HG02840 (cell line): ENCODE results near the gene SRGN.
"Not testable (repeated sequence)": the region's sequence is repeated elsewhere in the genome, so short reads cannot be mapped to it uniquely, and the experiment has no call there.

Experiments used
- ATAC-seq: cut with Tn5 transposase; IDR thresholded peaks from one replicate; pipeline ENCODE4 v1.9.1; 2021; ENCODE audit warnings: mild to moderate bottlenecking, moderate library complexity, moderate number of reproducible peaks; ENCODE audit not compliant: unreplicated experiment, low FRiP score

Gene SRGN, protein sequence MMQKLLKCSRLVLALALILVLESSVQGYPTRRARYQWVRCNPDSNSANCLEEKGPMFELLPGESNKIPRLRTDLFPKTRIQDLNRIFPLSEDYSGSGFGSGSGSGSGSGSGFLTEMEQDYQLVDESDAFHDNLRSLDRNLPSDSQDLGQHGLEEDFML

GRCh38 chr10:69087590-69088470, at the start of gene SRGN:
Gene SRGN, plus strand, starts transcription at chr10:69088103. Its CDS starts 55 bp downstream, at chr10:69088158.
- peak; percentile 52 for ATAC-seq

- not testable (repeated sequence) for ATAC-seq
Observed at GRCh38 chr10:69040904-69041303, 47.0 kb upstream of the SRGN start.

DNA sequence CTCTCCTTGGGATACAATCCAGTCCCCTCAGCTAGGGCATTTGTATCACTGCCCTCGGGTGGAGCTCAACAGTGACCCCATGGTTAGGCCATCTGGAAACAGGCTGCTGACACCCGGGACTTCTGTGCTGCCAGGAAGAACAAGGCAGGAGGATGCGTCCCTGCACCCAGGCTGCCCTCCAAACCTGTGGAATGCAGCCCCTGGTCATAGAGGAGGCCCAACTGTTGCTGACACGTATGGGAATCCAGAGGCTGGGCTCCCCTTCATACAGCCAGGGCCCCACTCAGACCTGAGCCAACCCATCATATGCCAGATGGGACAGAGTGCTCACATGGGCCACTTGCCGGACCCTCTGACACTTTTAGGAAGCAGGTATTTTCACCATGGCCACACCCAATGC, 45.5 kb upstream of the SRGN start:
- ATAC-seq = no peak

DNA sequence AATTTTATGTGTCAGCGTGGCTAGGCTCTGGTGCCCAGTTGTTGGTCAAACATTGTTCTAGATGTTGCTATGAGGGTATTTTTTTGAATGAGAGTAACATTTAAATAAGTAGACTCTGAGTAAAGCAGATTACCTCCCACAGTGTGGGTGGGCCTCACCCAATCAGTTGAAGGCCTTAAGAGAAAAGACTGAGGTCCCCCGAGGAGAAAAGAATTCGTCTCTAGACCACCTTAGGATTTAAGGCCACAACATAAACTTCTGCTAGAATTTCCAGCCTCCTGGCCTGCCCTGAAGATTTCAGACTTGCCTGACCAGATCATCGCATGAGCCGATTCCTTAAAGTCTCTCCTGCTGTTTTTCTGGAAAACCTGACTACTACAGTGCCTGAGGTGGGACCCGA, 45.1 kb upstream of the SRGN start:
- no peak for ATAC-seq

- no peak for ATAC-seq
Observed at GRCh38 chr10:69043931-69044531, 43.9 kb upstream of the SRGN start.

GRCh38 chr10:69044546-69044945, 43.4 kb upstream of the SRGN start:
- no peak for ATAC-seq

DNA sequence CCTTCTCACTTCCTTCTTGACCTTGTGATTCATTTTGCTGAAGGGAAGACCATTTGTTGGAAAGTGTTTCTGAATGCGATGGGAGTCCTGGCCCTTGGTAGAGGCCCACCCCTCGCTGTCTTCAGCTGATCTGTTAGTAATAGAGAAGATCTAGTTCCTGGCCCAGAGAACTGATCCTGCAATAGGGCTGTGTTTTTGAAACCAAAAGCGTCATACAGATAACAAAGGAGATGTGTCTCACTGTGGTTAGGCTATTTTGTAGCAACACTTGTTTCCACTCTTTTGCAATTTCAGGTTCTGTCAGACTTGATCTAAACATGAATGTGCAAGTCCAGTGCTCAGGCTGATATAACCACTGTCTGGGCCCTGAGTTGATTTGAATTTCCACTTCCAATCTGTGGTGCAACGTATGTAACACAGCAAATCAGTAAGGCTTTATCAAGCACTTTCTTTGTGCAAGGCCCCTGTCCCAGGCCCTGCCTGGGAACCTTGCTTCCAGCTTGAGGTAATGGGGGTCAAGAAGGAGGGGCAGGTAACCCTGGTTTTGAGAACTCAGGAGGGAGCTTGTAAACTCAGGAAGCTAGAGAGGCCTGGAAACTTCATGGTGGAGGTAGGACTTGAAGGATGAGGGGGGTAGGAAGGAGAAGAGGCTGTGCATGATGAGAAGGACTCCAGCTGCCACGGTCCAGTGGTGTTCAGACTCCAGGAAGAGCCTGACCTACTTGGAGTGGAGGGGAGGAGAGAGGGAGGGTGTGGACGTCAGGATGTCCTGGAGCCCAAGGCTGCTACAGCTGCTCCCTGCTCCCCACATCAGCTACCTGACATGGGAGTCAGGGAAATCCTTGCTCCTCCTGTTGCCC, 42.2 kb upstream of the SRGN start:
- ATAC-seq = no peak

DNA sequence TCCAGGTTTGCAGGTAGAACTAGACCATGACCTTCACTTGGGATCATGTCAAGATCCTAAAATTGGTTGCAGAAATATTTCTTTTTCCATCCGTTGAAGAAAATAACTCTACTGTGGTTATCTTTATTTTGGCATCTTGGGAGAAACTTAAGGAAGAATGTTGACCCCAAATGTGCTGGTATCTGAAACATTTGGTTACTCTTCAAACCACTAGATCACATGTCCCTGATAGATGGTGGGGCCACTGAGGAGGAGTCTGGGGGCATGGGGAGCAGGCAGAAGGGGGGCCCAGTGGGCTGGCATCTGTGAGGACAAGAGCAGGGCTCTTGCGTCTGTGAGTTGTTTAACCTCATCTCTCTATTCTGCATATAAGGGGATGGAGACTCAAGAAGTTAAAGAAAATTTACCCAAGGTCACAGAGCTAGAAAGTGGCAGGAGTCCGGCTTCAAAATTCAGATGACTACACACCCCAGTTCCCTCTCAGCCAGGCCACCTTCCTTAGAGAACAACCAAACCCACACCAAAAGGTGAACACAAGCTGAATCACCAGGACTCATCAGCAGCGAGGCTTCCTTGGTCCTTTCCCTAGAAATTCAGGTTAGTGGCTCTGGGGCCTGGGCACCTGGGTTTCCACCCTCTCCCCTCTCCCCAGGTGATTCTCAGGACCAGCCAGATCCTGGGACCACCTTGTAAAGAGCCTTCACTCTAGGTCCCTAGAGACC, 40.6 kb upstream of the SRGN start:
- no peak for ATAC-seq

GRCh38 chr10:69048103-69048502, 39.8 kb upstream of the SRGN start:
- no peak for ATAC-seq

DNA sequence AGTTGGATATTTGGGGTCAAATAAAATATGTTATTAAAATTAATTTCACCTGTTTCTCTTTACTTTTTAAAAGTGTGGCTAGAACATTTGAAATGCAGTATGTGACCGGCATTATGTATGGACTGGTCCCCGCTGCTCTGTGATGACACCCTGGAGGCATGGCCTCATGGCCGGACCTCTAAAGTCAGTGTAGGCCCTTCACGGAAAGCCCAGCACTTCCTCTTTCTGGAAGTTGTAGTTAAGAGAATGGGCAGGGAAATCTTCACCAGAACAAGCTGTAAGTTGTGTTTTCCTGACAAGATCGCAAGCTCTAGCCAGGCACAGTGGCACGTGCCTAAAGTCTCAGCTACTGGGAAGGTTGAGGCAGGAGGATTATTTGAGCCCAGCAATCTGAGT, 38.3 kb upstream of the SRGN start:
- ATAC-seq = no peak

GRCh38 chr10:69051303-69051702, 36.6 kb upstream of the SRGN start:
- ATAC-seq = no peak

DNA sequence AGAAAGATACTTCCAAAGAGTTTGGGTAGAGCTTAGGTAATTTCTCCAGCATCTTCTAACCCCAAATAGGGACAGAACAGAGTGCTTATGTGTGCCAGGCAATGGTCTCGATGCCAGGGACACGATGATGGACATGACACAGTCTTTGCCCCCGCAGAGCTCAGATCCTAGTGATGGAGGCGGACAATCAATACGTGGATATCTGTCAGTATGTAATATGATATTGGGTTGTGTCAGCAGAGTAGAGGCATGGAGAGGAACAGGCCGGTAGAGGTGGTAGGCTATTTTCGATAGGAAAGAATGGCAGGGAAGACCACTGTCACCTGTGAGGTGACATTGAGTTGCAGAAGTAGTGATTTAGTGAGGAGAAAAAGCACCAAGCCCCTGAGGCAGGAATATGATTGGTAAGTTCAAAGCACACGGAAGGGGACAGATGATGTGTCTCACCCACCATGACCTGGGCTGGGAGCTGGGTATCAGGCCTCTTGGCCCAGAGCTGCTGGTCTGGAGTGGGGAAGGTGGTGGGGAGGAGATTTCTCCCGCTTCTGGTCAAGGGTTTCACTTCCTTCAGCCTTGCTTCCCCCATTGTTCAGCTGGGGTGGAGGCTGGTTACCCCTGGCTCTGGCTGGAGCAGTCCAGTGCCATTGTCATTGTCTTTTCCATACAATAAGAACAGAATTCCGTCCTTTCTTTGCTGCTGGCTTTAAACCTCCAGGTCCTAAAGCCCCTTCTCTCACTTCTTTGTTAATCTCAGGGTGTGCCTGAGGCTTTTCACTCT, 36.0 kb upstream of the SRGN start:
- ATAC-seq = no peak

- no peak for ATAC-seq
Observed at GRCh38 chr10:69052736-69053135, 35.2 kb upstream of the SRGN start.

- no peak for ATAC-seq
Observed at GRCh38 chr10:69055241-69055640, 32.7 kb upstream of the SRGN start.

DNA sequence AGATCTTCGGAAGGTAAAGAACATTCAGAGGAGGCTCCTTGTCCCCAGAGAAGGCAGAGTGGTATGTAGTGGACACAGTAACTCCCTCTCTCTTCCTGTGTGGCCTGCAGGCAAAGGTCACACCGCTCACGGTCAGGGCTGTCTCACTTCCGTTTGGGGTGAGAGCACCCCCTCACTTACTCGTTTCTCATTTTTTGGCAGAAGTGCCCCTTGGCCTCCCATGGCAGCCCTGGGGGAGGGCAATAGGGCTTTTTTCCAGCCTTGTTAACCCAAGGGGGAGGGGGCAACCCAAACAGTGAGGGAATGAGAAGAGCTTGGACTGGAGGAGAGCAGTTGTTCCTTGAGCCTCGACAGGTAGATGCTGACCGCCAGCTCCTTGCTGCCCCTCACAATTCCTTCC, 31.8 kb upstream of the SRGN start:
- ATAC-seq = no peak

DNA sequence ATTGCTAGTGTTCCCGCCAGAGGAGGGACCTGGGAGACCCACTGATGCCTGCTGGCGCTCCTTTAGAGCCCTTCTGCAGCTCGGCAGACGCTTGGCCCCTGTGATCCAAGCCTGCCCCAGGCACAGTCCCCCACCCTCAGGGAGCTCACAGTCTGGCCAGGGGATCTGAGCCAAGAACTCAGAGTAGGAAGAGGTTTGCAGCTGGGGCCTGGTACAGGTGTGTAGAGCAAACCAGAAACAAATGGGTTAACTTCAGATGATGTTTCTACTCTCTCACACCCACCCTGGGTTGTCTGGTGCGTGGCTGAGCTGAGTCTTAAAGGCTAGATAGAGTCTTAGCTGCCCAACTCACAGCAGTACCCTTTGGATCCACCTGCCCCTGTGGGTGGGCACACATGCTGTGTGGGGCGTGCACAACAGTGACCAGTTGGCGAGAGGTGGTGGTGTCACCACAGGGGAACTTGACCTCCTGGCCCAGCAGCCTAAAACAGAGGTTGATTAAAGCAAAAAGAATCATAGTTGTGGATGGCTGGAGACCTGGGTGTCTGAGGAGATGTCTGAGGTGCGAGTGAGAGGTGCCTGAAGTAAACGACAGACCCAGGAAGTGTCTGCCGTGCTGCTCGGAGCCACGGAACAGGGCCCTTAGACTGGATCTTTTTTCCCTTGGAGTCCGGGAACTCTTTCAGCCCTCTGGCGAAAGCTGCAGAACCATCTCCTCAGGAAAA, 31.2 kb upstream of the SRGN start:
- no peak for ATAC-seq

GRCh38 chr10:69057261-69057950, 30.5 kb upstream of the SRGN start:
- ATAC-seq = no peak

GRCh38 chr10:69057951-69058297, 30.0 kb upstream of the SRGN start:
- no peak for ATAC-seq
